ENCODE data around the gene HAGHL.

GRCh38 chr16:732332-732731 lies 5.4 kb downstream of the HAGHL start:
- TF ChIP-seq EZH2phosphoT487 (IDR thresholded peaks at IDR 0.05; ENCODE audit: borderline replicate concordance) = no peak
- no peak for TF ChIP-seq CTCF (conservative IDR thresholded peaks at IDR 0.05; ENCODE audit: low read length)

Data from Loucy (cell line).